GM13976 (cell line): ENCODE measurements around the gene ENTR1.

Experiments
- DNase-seq: peaks from one replicate; pipeline ENCODE4 v3.0.0; 2012; ENCODE audit warnings: low spot score
- CTCF ChIP-seq: IDR thresholded peaks from 2 replicates; pipeline ENCODE4 v1.5.1; 2012; ENCODE audit warnings: borderline replicate concordance, mild to moderate bottlenecking; ENCODE audit not compliant: insufficient read depth; ENCODE audit errors: extremely low read depth, missing control alignments, control extremely low read depth
- in situ Hi-C: fragments of 300-500 bp; cut with MboI; formaldehyde crosslinking; loops from one replicate; pipeline ENCODE4 v1.12.0; 2022; ENCODE audit warnings: low sequenced_read_pairs, mixed read lengths, inconsistent platforms; ENCODE audit not compliant: unreplicated experiment

ENTR1 gene

DNA sequence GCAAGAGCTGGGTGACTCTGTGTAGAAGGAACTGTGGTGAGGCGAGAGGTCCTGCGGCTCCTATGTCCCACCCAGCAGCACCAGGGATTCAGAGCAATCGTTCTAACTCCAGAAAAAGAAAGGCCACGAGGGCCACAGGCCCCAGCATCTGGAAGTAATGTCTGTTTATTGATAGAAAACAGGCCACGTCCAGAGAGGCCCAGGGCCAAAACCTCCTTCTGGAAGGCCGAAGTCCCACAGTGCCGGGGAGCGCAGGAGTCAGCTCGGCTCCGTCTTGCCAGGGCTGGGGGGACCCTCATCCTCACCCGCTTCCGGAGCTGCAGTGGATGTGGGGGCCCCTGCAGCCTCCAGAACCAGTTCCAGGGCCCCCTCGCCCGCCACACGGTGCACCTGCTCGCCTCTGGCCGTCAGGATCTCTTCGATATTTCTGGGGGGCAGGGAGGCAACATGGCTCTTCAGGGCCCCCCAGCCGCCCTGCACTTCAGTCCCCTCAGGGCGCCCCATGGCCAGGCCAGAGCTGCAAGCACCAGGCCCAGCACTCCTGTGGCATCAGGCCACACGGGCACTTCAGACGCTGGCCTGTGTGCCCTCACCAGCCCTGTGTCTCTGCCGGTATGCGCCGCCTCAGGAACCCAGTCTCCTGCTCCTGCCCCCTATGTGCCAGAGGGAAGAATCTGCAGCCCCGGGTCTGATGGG lies 48.5 kb downstream of the ENTR1 start:
- no peak for TF ChIP-seq CTCF
- in situ Hi-C loops = no loop called here
- no peak for DNase-seq

- DNase-seq = no peak
- TF ChIP-seq CTCF = no peak
- in situ Hi-C loops = no loop called here
Measured at GRCh38 chr9:136361047-136361753, 49.2 kb downstream of the ENTR1 start.

DNA sequence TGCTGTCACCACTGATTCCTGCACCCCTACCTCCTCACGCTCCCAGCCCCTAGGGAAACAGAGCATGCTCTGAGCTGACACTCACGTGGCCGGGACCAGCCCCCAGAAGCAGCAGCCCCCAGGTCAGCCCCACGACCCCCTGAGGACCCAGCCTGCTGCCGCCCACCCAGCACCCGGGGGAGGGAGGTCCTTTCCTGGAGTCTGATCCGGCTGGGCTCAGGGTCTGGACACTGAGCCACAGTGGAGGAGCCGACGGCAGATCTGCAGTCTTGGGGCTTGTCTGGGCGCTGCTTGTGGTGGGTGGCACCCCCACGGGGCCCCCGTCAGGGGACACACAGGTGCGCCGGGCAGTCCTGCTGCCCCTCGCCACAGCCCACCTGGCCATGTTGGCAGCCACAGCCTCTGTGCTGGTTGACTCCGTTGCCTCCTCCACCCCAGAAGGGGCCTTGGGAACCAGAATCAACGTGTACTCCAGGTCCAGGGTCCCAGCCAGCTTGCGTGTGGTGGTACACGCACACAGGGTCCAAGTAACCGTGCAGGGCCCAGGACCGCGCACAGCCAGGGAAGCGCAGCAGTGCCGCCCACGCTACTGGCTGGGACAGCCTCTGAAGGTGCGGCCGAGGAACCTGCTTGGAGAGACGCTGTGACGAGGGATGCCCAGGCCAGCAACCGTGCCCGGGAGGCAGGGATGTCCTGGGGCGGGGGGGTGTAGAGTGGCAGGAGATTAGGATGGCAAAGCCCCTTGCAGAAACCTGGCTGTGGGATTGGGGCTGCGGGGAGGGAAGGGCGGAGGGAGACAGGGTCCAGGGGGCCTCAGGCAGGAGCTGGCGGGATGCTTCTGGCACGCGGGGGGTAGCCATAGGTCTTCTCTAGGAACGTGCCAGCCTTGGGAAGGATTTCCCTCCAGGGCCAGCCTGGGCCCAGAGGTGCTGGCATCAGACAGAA lies 50.4 kb downstream of the ENTR1 start:
- no peak for TF ChIP-seq CTCF
- in situ Hi-C loops = no loop called here
- no peak for DNase-seq

DNA sequence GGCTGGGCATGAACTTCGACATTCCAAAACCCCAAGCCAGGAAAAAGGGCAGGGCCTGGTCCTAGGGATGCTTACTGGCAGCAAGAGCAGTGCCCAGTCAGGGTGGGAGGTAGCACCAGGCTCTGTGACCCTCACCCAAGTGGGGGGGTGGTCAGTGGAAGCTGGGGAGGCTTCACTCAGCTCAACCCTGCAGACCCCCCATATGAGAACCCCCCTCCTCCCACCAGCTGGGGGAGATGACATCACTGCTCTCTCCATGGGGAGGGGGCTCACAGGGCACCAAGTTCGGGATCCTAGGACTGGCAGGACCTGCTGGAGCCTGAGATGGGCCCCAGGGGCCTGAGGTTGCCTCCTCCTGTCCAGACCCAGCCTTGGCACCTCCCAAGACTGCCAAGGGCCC lies 51.5 kb downstream of the ENTR1 start:
- in situ Hi-C loops = no loop called here
- DNase-seq = no peak
- no peak for TF ChIP-seq CTCF

DNA sequence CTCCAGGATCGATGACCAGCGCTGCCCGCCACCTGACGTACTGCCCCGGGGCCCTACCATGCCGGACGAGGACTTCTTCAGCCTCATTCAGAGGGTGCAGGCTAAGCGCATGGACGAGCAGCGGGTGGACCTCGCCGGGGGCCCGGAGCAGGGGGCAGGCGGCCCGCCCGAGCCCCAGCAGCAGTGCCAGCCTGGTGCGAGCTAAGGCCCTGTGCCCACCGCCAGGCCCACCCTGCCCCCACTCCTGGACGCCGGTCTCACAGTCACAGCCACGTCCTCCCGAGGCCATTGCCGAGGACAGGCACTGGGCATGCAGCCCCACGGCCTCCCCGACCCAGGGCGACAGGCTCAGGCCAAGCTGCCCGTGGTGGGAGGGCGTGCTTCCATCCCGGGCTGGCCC lies 52.4 kb downstream of the ENTR1 start:
- TF ChIP-seq CTCF = no peak
- in situ Hi-C loops = no loop called here

DNA sequence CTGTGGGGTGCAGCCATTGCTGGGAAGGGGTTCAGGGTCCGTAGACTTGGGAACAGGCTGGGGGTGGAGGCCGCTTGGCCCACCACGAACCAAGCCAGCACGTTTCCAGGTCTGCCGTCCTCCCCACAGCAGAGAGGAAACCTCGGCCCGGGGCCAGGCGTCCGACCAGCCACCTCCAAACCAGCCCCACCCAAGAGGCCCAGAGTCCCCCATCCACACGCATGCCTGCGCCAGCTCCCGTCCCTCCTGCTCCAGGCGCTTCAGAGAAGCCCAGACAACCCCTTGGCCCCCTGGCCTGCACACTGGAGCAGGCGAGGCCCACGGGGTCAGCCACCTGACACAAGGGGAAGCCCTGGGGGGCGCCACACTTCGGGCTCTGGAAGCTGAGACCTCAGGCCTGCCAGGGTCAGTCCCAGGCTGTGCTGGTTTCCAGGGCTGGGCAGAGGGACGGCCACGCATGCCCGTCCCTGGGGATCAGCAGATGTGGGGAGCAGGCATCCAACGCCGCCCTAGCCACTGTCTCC lies 53.1 kb downstream of the ENTR1 start:
- no peak for TF ChIP-seq CTCF
- no peak for DNase-seq
- in situ Hi-C loops = no loop called here

More for the DNA sequence above, 52.4 kb downstream of the ENTR1 start:
- no peak for DNase-seq
